ENCODE data around the gene CLIC3. TPM values are rescaled to one million over a fixed set of nuclear protein-coding genes. Genes with fewer than 3 reads are reported as not detected.

CLIC3 gene, protein sequence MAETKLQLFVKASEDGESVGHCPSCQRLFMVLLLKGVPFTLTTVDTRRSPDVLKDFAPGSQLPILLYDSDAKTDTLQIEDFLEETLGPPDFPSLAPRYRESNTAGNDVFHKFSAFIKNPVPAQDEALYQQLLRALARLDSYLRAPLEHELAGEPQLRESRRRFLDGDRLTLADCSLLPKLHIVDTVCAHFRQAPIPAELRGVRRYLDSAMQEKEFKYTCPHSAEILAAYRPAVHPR
- total RNA-seq: 1 to 10 TPM; 1.4 to 8.7 TPM

DNA sequence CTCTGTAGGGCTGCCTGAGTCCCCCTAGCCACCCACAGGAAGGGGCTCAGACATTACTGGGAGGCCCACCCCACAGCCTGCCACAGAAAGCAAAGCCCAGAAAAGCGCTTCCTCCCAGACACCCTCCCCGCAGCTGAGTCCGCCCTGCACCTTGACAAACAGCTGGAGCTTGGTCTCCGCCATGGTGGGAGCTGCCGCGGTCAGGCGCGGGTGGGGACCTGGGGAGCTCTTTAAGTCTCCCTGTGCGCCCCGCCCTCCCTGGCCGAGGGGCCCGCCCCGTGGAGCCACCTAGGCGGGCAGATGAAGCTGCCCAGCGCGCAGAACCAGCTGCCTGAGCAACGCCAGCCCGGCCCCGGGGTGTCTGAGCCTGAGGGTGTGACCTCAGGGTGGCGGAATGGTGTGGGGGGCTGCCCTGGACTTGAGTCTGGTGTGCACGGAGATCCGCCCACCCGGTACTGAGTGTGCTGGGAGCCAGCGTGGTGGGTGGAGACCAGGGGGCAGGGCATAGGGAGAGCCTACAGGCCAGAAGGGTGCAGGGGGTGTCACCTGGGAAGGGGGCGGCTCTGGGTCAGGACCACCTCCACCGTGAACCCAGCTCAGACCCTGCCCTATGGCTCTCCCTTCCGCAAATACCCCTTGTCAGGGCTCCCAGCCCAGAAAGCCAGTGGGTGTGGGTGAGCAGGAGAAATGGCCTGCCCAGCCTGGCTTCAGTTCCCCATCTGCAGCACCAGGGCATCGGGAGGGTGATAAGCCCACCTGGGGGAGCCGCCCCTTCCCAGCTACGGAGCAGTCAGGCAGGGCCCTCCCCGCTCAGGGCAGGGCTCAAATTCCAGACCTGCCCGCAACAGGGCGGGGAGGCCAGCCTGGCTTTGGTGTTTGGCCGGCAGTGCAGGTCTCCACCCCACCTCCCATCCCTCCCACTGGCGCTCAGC lies at the start of gene CLIC3:
Gene CLIC3, minus strand, starts transcription at position 208 of the 932 bp plus-strand sequence. Its CDS starts 25 bp downstream, at position 183.
- ATAC-seq (ENCODE audit: insufficient number of reproducible peaks, low FRiP score, low read depth) (no peak), DNase-seq (ENCODE audit: low spot score) (no peak)
- peak within 1 kb of the TSS in 1 of 2 donors; percentile 54 for H3K27ac ChIP-seq
- peaks cover 24 to 37% of the 10 kb centered on the region in 2 donors for H3K4me1 ChIP-seq (ENCODE audit: control insufficient read depth in 1 of 2, low read depth in 2 of 2)
- H3K4me3 ChIP-seq: peak within 1 kb of the TSS; percentile 63
- H3K9me3 ChIP-seq: no peaks in the 10 kb centered on the region
- no peaks in the 10 kb centered on the region for H3K36me3 ChIP-seq
- TF ChIP-seq, protein P1, sequence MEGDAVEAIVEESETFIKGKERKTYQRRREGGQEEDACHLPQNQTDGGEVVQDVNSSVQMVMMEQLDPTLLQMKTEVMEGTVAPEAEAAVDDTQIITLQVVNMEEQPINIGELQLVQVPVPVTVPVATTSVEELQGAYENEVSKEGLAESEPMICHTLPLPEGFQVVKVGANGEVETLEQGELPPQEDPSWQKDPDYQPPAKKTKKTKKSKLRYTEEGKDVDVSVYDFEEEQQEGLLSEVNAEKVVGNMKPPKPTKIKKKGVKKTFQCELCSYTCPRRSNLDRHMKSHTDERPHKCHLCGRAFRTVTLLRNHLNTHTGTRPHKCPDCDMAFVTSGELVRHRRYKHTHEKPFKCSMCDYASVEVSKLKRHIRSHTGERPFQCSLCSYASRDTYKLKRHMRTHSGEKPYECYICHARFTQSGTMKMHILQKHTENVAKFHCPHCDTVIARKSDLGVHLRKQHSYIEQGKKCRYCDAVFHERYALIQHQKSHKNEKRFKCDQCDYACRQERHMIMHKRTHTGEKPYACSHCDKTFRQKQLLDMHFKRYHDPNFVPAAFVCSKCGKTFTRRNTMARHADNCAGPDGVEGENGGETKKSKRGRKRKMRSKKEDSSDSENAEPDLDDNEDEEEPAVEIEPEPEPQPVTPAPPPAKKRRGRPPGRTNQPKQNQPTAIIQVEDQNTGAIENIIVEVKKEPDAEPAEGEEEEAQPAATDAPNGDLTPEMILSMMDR (IDR thresholded peaks at IDR 0.05): no peak
- no peaks in the 10 kb centered on the region for H3K27me3 ChIP-seq (replicated peaks; ENCODE audit: insufficient read depth)

DNA sequence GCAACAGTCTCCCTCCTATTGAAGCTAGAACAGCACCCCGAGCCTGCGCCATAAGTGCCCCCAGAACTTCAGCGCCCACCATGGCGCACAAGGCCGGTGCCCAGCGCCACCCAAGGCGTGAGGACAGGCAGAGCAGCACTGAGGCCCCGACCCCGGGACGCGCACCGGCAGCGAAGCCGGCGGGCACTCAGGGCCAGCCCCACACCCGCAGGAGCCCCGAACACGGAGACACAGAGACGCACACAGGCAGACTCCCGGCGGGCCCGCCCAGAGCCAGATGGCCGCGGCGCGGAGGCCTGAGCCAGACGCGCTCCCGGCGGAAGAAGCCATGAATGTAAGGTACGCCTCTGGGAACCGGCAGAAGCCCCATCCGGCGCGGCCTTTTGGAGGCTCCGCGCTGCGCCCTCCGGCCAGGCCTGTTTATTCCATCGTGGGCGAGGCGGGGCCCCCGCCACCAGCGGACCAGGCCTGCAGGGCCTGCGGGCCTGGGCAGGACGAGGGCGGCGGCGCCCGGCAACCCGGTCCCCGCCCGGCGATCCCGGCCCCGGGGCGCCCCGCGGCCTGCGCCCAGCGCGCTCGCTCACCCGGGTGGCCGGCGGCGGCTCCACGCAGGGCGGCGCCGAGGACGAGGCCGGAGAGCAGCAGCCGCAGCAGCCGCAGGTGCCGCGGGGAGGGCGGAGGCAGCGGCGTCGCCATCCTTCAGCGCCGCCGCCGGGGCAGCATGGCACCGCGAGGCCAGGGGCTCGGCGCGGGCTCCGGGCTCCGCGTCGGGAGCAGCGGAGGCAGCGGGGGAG lies 49.1 kb upstream of the CLIC3 start:
- no peaks in the 10 kb centered on the region for H3K9me3 ChIP-seq
- H3K36me3 ChIP-seq: no peaks in the 10 kb centered on the region
- no peak for ATAC-seq (ENCODE audit: insufficient number of reproducible peaks, low FRiP score, low read depth)
- H3K4me1 ChIP-seq (ENCODE audit: control insufficient read depth in 1 of 2, low read depth in 2 of 2): peaks cover 15 to 27% of the 10 kb centered on the region in 2 donors
- DNase-seq (ENCODE audit: low spot score): no peak
- peaks cover 14% of the 10 kb centered on the region for H3K27me3 ChIP-seq (replicated peaks; ENCODE audit: insufficient read depth)
- peak overlapping the region; percentile 72 for H3K4me3 ChIP-seq
- TF ChIP-seq, protein P1 (IDR thresholded peaks at IDR 0.05): no peak
- peak overlapping the region in 1 of 2 donors; percentile 58 for H3K27ac ChIP-seq

DNA sequence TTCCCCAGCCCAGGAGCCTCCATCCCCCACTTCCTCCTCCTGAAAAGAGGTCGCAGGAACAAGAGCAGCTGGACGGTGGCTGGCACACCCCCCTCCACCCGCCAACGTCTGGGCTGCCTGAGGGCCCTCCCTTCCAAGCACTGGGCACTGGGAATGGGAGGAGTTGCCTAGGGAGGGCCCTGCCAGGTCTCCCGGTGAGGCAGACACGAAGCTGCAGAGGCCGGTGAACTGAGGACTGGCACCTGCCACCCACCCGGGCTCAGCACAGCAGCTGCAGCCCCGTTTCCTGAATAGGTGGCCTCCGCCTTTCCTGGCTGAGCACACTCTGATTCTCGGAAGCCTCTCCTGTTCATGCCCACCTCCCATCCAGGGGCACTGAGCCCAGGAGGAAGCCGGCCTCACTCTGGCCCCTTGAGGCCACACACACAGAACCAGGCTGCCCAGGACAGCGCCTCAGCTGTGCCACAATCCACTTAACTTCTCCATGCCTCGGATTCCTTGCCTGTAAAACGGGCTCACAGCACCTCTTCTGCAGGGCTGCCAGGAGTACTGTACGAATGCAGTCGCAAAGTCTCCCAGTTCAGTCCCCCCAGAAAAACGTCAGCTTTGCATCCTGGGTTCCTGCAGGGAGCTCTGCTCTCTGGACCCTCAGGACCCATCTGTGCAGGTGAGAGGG lies 48.3 kb upstream of the CLIC3 start:
- H3K36me3 ChIP-seq: peaks cover 4% of the 10 kb centered on the region
- H3K27ac ChIP-seq: no peak overlapping the region
- H3K27me3 ChIP-seq (replicated peaks; ENCODE audit: insufficient read depth): peaks cover 12% of the 10 kb centered on the region
- no peak for ATAC-seq (ENCODE audit: insufficient number of reproducible peaks, low FRiP score, low read depth)
- no peak for DNase-seq (ENCODE audit: low spot score)
- peaks cover 15 to 27% of the 10 kb centered on the region in 2 donors for H3K4me1 ChIP-seq (ENCODE audit: control insufficient read depth in 1 of 2, low read depth in 2 of 2)
- peak overlapping the region; percentile 72 for H3K4me3 ChIP-seq
- no peaks in the 10 kb centered on the region for H3K9me3 ChIP-seq
- TF ChIP-seq, protein P1 (IDR thresholded peaks at IDR 0.05): no peak

DNA sequence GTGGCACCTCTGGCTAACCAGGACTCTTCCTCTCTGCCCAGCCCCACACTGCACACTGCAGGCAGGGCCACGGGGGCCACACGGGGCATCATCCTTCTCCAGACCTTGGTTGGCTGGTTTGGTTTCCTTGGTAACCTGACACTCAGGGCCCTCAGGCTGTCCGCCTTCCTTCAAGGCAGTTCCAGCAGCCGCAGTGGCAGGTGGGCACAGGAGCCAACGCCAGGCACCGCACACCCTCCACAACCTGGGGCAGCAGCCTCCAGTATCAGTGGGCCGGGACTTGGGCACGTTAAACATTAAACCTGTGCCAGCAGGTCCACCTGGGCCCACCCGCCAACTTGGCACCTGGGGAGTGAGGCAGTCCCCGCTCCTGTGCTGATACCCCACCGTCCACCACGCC lies 47.7 kb upstream of the CLIC3 start:
- ATAC-seq (ENCODE audit: insufficient number of reproducible peaks, low FRiP score, low read depth) (no peak), DNase-seq (ENCODE audit: low spot score) (no peak)
- TF ChIP-seq, protein P1 (IDR thresholded peaks at IDR 0.05): no peak
- Histone ChIP-seq H3K27ac (no peak overlapping the region), H3K4me3 (peak overlapping the region; percentile 72), H3K9me3 (no peaks in the 10 kb centered on the region), H3K36me3 (peaks cover 10% of the 10 kb centered on the region), H3K4me1 (ENCODE audit: control insufficient read depth in 1 of 2, low read depth in 2 of 2) (peaks cover 15 to 27% of the 10 kb centered on the region in 2 donors), H3K27me3 (replicated peaks; ENCODE audit: insufficient read depth) (peaks cover 6% of the 10 kb centered on the region)
